ENCODE measurements around the gene BOC. TPM values are rescaled to one million over a fixed set of nuclear protein-coding genes. Genes with fewer than 3 reads are reported as not detected.

BOC gene
- total and polyA plus RNA-seq, 2 of the 8 experiments (the other 6 are each of a cell fraction or from before 2014, with no cell fraction given), result 6.9 to 9.3 TPM

GRCh38 chr3:113163152-113163551, 48.2 kb upstream of the BOC start (continued):
- TF ChIP-seq CHD7 (IDR thresholded peaks at IDR 0.05; ENCODE audit: insufficient replicate concordance, low read length) (no peak), KDM5A (IDR thresholded peaks at IDR 0.05; ENCODE audit: low read length) (no peak), SIX5 (IDR thresholded peaks at IDR 0.05; ENCODE audit: low read depth, low read length) (no peak), POLR2A (IDR thresholded peaks at IDR 0.05; ENCODE audit: control extremely low read depth in 1 of 2, low read depth in 2 of 2, low read length in 2 of 2) (no peak), GABPA (IDR thresholded peaks at IDR 0.05; ENCODE audit: borderline replicate concordance, insufficient read depth, low read length) (no peak), YY1 (IDR thresholded peaks at IDR 0.05; ENCODE audit: low read depth, low read length) (no peak), CREB1 (IDR thresholded peaks at IDR 0.05) (no peak), POU5F1 (IDR thresholded peaks at IDR 0.05; ENCODE audit: low read depth, low read length) (no peak)
